ENCODE measurements around the gene PCK2.

DNA sequence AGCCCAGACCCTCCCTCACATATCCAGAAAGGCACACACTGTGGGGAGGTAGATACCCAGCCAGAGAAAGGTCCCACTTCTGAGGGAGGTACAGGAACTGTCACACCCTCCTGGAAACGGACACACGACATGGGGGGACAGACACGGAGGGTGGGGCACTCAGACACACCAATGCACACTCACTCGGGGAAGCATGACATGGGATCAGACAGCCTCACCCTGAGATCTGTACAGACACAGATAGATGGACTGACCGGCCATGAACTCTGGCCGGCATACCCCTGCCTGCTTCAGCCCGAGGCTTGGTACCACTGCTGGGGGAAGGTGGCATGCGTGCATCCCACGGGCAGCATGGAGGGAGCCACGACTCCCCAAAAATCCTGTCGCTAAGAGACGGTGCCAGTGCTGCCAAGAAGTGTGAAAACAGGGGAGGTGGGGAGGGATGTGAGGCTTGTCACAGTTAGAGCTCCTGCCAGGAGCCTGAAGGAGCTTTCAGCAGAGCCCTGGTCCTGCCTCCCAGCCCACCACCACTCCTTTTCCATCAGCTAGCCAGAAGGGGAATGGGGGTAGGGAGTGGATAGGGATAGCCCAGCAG, 22.2 kb upstream of the PCK2 start:
- TF ChIP-seq, protein P1, sequence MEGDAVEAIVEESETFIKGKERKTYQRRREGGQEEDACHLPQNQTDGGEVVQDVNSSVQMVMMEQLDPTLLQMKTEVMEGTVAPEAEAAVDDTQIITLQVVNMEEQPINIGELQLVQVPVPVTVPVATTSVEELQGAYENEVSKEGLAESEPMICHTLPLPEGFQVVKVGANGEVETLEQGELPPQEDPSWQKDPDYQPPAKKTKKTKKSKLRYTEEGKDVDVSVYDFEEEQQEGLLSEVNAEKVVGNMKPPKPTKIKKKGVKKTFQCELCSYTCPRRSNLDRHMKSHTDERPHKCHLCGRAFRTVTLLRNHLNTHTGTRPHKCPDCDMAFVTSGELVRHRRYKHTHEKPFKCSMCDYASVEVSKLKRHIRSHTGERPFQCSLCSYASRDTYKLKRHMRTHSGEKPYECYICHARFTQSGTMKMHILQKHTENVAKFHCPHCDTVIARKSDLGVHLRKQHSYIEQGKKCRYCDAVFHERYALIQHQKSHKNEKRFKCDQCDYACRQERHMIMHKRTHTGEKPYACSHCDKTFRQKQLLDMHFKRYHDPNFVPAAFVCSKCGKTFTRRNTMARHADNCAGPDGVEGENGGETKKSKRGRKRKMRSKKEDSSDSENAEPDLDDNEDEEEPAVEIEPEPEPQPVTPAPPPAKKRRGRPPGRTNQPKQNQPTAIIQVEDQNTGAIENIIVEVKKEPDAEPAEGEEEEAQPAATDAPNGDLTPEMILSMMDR (conservative IDR thresholded peaks at IDR 0.05; ENCODE audit: low read length), result no peak
- no peak for TF ChIP-seq EZH2phosphoT487 (IDR thresholded peaks at IDR 0.05; ENCODE audit: borderline replicate concordance)

Measured in Loucy (cell line).